Effector memory CD8-positive, alpha-beta T cell (primary cell): ENCODE measurements around the gene SYNE1.

Experiments used
- ATAC-seq: fragments of 150-1000 bp; cut with Tn5 transposase; replicated peaks from 2 replicates; pipeline ENCODE4 v1.10.0; 2021; ENCODE audit warnings: mild to moderate bottlenecking, moderate library complexity
- DNase-seq, 3 experiments: peaks; one replicate each; pipeline ENCODE4 v3.0.0; 2021
- H3K27ac Mint-ChIP-seq, 2 donors: one replicate each; pipeline ENCODE4 v1.8.0; 2022; ENCODE audit warnings: mild to moderate bottlenecking in 2 of 2, mixed read lengths in 2 of 2, moderate library complexity in 2 of 2
- H3K27me3 Mint-ChIP-seq, 2 donors: one replicate each; pipeline ENCODE4 v1.8.0; 2022; ENCODE audit warnings: mixed read lengths in 2 of 2
- H3K36me3 Mint-ChIP-seq: one replicate; pipeline ENCODE4 v1.8.0; 2022; ENCODE audit warnings: mild to moderate bottlenecking, moderate library complexity, mixed read lengths; ENCODE audit not compliant: insufficient read depth
- H3K4me1 Mint-ChIP-seq, 2 donors: one replicate each; pipeline ENCODE4 v1.8.0; 2022; ENCODE audit warnings: low read depth in 2 of 2, mixed read lengths in 2 of 2
- H3K4me3 Mint-ChIP-seq, 2 donors: one replicate each; pipeline ENCODE4 v1.8.0; 2022; ENCODE audit warnings: mild to moderate bottlenecking in 2 of 2, mixed read lengths in 2 of 2, moderate library complexity in 2 of 2
- H3K9me3 Mint-ChIP-seq, 2 donors: one replicate each; pipeline ENCODE4 v1.8.0; 2022; ENCODE audit warnings: mixed read lengths in 2 of 2

SYNE1 gene

GRCh38 chr6:152232501-152233151, 404.5 kb downstream of the SYNE1 start:
- no peak overlapping the region for H3K4me3 Mint-ChIP-seq
- no peaks in the 10 kb centered on the region for H3K27me3 Mint-ChIP-seq
- peaks cover 76% of the 10 kb centered on the region for H3K36me3 Mint-ChIP-seq
- H3K4me1 Mint-ChIP-seq, result peaks cover 0 to 5% of the 10 kb centered on the region in 2 donors
- peak overlapping the region; percentile 57 to 81 for H3K27ac Mint-ChIP-seq
- DNase-seq, result no peak
- no peak for ATAC-seq
- H3K9me3 Mint-ChIP-seq, result no peaks in the 10 kb centered on the region

- DNase-seq (no peak), ATAC-seq (no peak)
- H3K4me3 Mint-ChIP-seq, result no peak overlapping the region
- H3K4me1 Mint-ChIP-seq, result peaks cover 0 to 5% of the 10 kb centered on the region in 2 donors
- no peak overlapping the region for H3K27ac Mint-ChIP-seq
- H3K9me3 Mint-ChIP-seq, result no peaks in the 10 kb centered on the region
- H3K36me3 Mint-ChIP-seq, result peaks cover 60% of the 10 kb centered on the region
- H3K27me3 Mint-ChIP-seq, result no peaks in the 10 kb centered on the region
Observed at GRCh38 chr6:152229330-152229729, 407.8 kb downstream of the SYNE1 start.

- DNase-seq, result no peak
- H3K36me3 Mint-ChIP-seq, result peaks cover 64% of the 10 kb centered on the region
- H3K27me3 Mint-ChIP-seq, result no peaks in the 10 kb centered on the region
- H3K4me3 Mint-ChIP-seq, result no peak overlapping the region
- no peak for ATAC-seq
- H3K27ac Mint-ChIP-seq, result peak overlapping the region in 1 of 2 donors; percentile 14
- peaks cover 0 to 10% of the 10 kb centered on the region in 2 donors for H3K9me3 Mint-ChIP-seq
- H3K4me1 Mint-ChIP-seq, result no peaks in the 10 kb centered on the region
Observed at GRCh38 chr6:152226119-152226518, 411.0 kb downstream of the SYNE1 start.

GRCh38 chr6:152225241-152225934, 411.8 kb downstream of the SYNE1 start:
- H3K27me3 Mint-ChIP-seq, result no peaks in the 10 kb centered on the region
- peak overlapping the region in 1 of 2 donors; percentile 20 for H3K27ac Mint-ChIP-seq
- DNase-seq (no peak), ATAC-seq (no peak)
- peaks cover 0 to 10% of the 10 kb centered on the region in 2 donors for H3K9me3 Mint-ChIP-seq
- H3K4me1 Mint-ChIP-seq, result no peaks in the 10 kb centered on the region
- H3K36me3 Mint-ChIP-seq, result peaks cover 61% of the 10 kb centered on the region
- H3K4me3 Mint-ChIP-seq, result no peak overlapping the region

- Mint-ChIP-seq H3K4me1 (no peaks in the 10 kb centered on the region), H3K4me3 (no peak overlapping the region), H3K36me3 (peaks cover 69% of the 10 kb centered on the region), H3K9me3 (peaks cover 0 to 10% of the 10 kb centered on the region in 2 donors), H3K27me3 (no peaks in the 10 kb centered on the region), H3K27ac (no peak overlapping the region)
- ATAC-seq (no peak), DNase-seq (no peak)
Observed at GRCh38 chr6:152223636-152224035, 413.5 kb downstream of the SYNE1 start.

GRCh38 chr6:152221806-152222628, 415.1 kb downstream of the SYNE1 start:
- Mint-ChIP-seq H3K27me3 (no peaks in the 10 kb centered on the region), H3K4me3 (no peak overlapping the region), H3K36me3 (peaks cover 83% of the 10 kb centered on the region), H3K9me3 (peaks cover 0 to 10% of the 10 kb centered on the region in 2 donors), H3K27ac (peak overlapping the region in 1 of 2 donors; percentile 48), H3K4me1 (peaks cover 0 to 4% of the 10 kb centered on the region in 2 donors)
- ATAC-seq, result no peak
- DNase-seq, result no peak

GRCh38 chr6:152220786-152221185, 416.4 kb downstream of the SYNE1 start:
- peaks cover 0 to 4% of the 10 kb centered on the region in 2 donors for H3K4me1 Mint-ChIP-seq
- no peak for ATAC-seq
- H3K9me3 Mint-ChIP-seq, result peaks cover 0 to 10% of the 10 kb centered on the region in 2 donors
- DNase-seq, result no peak
- peaks cover 94% of the 10 kb centered on the region for H3K36me3 Mint-ChIP-seq
- H3K27ac Mint-ChIP-seq, result peak overlapping the region in 1 of 2 donors; percentile 46
- H3K4me3 Mint-ChIP-seq, result no peak overlapping the region
- H3K27me3 Mint-ChIP-seq, result no peaks in the 10 kb centered on the region

- H3K27ac Mint-ChIP-seq, result no peak overlapping the region
- no peak overlapping the region for H3K4me3 Mint-ChIP-seq
- peaks cover 89% of the 10 kb centered on the region for H3K36me3 Mint-ChIP-seq
- H3K27me3 Mint-ChIP-seq, result no peaks in the 10 kb centered on the region
- ATAC-seq, result no peak
- peaks cover 0 to 10% of the 10 kb centered on the region in 2 donors for H3K9me3 Mint-ChIP-seq
- DNase-seq, result no peak
- peaks cover 0 to 4% of the 10 kb centered on the region in 2 donors for H3K4me1 Mint-ChIP-seq
Observed at GRCh38 chr6:152218887-152219286, 418.3 kb downstream of the SYNE1 start.

- ATAC-seq (no peak), DNase-seq (no peak)
- no peak overlapping the region for H3K4me3 Mint-ChIP-seq
- no peak overlapping the region for H3K27ac Mint-ChIP-seq
- H3K9me3 Mint-ChIP-seq, result no peaks in the 10 kb centered on the region
- H3K4me1 Mint-ChIP-seq, result peaks cover 0 to 2% of the 10 kb centered on the region in 2 donors
- H3K36me3 Mint-ChIP-seq, result peaks cover 78% of the 10 kb centered on the region
- H3K27me3 Mint-ChIP-seq, result no peaks in the 10 kb centered on the region
Observed at GRCh38 chr6:152212437-152212836, 424.7 kb downstream of the SYNE1 start.

- Mint-ChIP-seq H3K36me3 (peaks cover 82% of the 10 kb centered on the region), H3K27ac (no peak overlapping the region), H3K4me1 (peaks cover 0 to 8% of the 10 kb centered on the region in 2 donors), H3K9me3 (no peaks in the 10 kb centered on the region), H3K4me3 (no peak overlapping the region), H3K27me3 (no peaks in the 10 kb centered on the region)
- DNase-seq, result no peak
- ATAC-seq, result no peak
Observed at GRCh38 chr6:152209211-152209610, 428.0 kb downstream of the SYNE1 start.

GRCh38 chr6:152207915-152208714, 429.0 kb downstream of the SYNE1 start:
- H3K4me3 Mint-ChIP-seq, result no peak overlapping the region
- ATAC-seq, result no peak
- H3K27me3 Mint-ChIP-seq, result no peaks in the 10 kb centered on the region
- peaks cover 0 to 13% of the 10 kb centered on the region in 2 donors for H3K4me1 Mint-ChIP-seq
- no peaks in the 10 kb centered on the region for H3K9me3 Mint-ChIP-seq
- H3K27ac Mint-ChIP-seq, result peak overlapping the region in 1 of 2 donors; percentile 16
- peaks cover 81% of the 10 kb centered on the region for H3K36me3 Mint-ChIP-seq
- no peak for DNase-seq

- peaks cover 84% of the 10 kb centered on the region for H3K36me3 Mint-ChIP-seq
- no peaks in the 10 kb centered on the region for H3K27me3 Mint-ChIP-seq
- H3K27ac Mint-ChIP-seq, result peak overlapping the region; percentile 3 to 50
- no peak overlapping the region for H3K4me3 Mint-ChIP-seq
- H3K9me3 Mint-ChIP-seq, result no peaks in the 10 kb centered on the region
- DNase-seq (peak in 2 of 3 experiments; percentile 9 to 19), ATAC-seq (no peak)
- peaks cover 0 to 13% of the 10 kb centered on the region in 2 donors for H3K4me1 Mint-ChIP-seq
Observed at GRCh38 chr6:152206072-152206818, 430.9 kb downstream of the SYNE1 start.
